K562 (cell line): ENCODE results near the gene PEDS1. TPM values are rescaled to one million over a fixed set of nuclear protein-coding genes. Genes with fewer than 3 reads are reported as not detected.

Source experiments
- ARID1B ChIP-seq: fragments of 450-650 bp; IDR thresholded peaks from 2 replicates; pipeline ENCODE4 v1.6.1; 2016; ENCODE audit warnings: antibody characterized with exemption, mild to moderate bottlenecking, inconsistent platforms
- BCOR ChIP-seq: fragments of 450-650 bp; IDR thresholded peaks from 2 replicates; pipeline ENCODE4 v1.6.1; 2016
- FOXA3 ChIP-seq, 2 experiments: fragments of 450-650 bp in 1 of 2; sonication (generic) in 1 of 2; formaldehyde crosslinking; IDR thresholded peaks in 1 of 2; conservative IDR thresholded peaks in 1 of 2; 2 replicates each; pipeline versions ENCODE4 v1.4.0 to v1.8.0; 2020 to 2022; ENCODE audit warnings: mild to moderate bottlenecking in 2 of 2, missing genetic modification reagents in 1 of 2
- GTF2E2 ChIP-seq: fragments of 200-800 bp; sonication (Bioruptor generic); IDR thresholded peaks from 2 replicates; pipeline ENCODE4 v1.6.1; 2016; ENCODE audit warnings: missing genetic modification characterization, missing compliant biosample characterization
- HSF4 ChIP-seq: fragments of 250-450 bp; sonication (Bioruptor Pico); IDR thresholded peaks from 2 replicates; pipeline ENCODE4 v2.1.2; 2022; ENCODE audit warnings: mild to moderate bottlenecking, moderate library complexity, borderline replicate concordance
- KLF16 ChIP-seq: IDR thresholded peaks from 2 replicates; pipeline ENCODE4 v1.6.1; 2016; ENCODE audit warnings: antibody characterized with exemption
- NR2C2 ChIP-seq, 2 experiments: fragments of 200-800 bp in 1 of 2; sonication (Bioruptor generic) in 1 of 2; sonication (generic) in 1 of 2; formaldehyde crosslinking in 1 of 2; IDR thresholded peaks; 2 replicates each; pipeline versions ENCODE4 v1.6.1 to v1.8.0; 2016 to 2022; ENCODE audit warnings: mild to moderate bottlenecking in 1 of 2, missing compliant biosample characterization in 1 of 2, missing genetic modification characterization in 1 of 2, missing genetic modification reagents in 1 of 2
- PHB2 ChIP-seq: fragments of 450-650 bp; IDR thresholded peaks from 2 replicates; pipeline ENCODE4 v1.6.1; 2017; ENCODE audit warnings: low read depth
- POLR2B ChIP-seq: fragments of 450-650 bp; IDR thresholded peaks from 2 replicates; pipeline ENCODE4 v1.6.1; 2018; ENCODE audit warnings: low read depth; ENCODE audit not compliant: partially characterized antibody
- PRPF4 ChIP-seq: fragments of 200-400 bp; formaldehyde crosslinking; IDR thresholded peaks from one replicate; pipeline ENCODE4 v1.6.1; 2017; ENCODE audit warnings: low read length, low read depth, mild to moderate bottlenecking; ENCODE audit not compliant: insufficient read depth, poor library complexity, severe bottlenecking
- RAD51 ChIP-seq: fragments of 450-650 bp; IDR thresholded peaks from 2 replicates; pipeline ENCODE4 v1.7.1; 2016; ENCODE audit warnings: low read depth, mild to moderate bottlenecking, borderline replicate concordance
- RBM25 ChIP-seq: fragments of 200-400 bp; formaldehyde crosslinking; IDR thresholded peaks from 2 replicates; pipeline ENCODE4 v1.6.1; 2018; ENCODE audit warnings: low read length, low read depth, moderate library complexity; ENCODE audit not compliant: severe bottlenecking
- ZC3H11A ChIP-seq: IDR thresholded peaks from 2 replicates; pipeline ENCODE4 v1.6.1; 2012; ENCODE audit warnings: low read depth, low read length, improper control_type of control experiment
- ZNF175 ChIP-seq: fragments of 200-800 bp; sonication (Bioruptor generic); IDR thresholded peaks from 2 replicates; pipeline ENCODE4 v1.6.1; 2016; ENCODE audit warnings: low read depth, mild to moderate bottlenecking, missing genetic modification characterization, missing compliant biosample characterization
- ZNF79 ChIP-seq: fragments of 250-450 bp; sonication (Bioruptor Pico); IDR thresholded peaks from 2 replicates; pipeline ENCODE4 v1.4.0; 2020; ENCODE audit warnings: low read depth, mild to moderate bottlenecking, moderate library complexity
- ZSCAN29 ChIP-seq: fragments of 450-650 bp; IDR thresholded peaks from 2 replicates; pipeline ENCODE4 v1.6.1; 2017
- polyA plus RNA-seq, 8 experiments: library from polyadenylated mRNA; depleted of rRNA in 4 of 8; stranded (reverse) in 5 of 8; unstranded in 3 of 8; fragments of >200 nt; fragmentation: Nextera tagmentation in 2 of 8; fragmentation: Illumina TruSeq in 1 of 8; extraction: Ambion mirVana in 2 of 8; extraction: Trizol in 1 of 8; gene quantifications; 2 replicates each; pipeline versions ENCODE4 v1.2.1 to v1.2.3, GENCODE V29; 2011 to 2014; ENCODE audit warnings: inconsistent platforms in 1 of 8, missing spikeins in 1 of 8
- total RNA-seq, 7 experiments: library from RNA; depleted of rRNA in 6 of 7; stranded (reverse); fragments of >200 nt in 6 of 7; fragmentation: Illumina TruSeq in 2 of 7; extraction: Trizol in 2 of 7; gene quantifications; 2 replicates each; pipeline versions ENCODE4 v1.2.1 to v1.2.3, GENCODE V29; 2011 to 2021; ENCODE audit warnings: low replicate concordance in 1 of 7
- TF ChIP-seq, protein P1 (sequence below): IDR thresholded peaks from 3 replicates; pipeline ENCODE4 v1.6.1; 2011; ENCODE audit warnings: borderline replicate concordance, mild to moderate bottlenecking; ENCODE audit not compliant: insufficient read length, insufficient read depth
- TF ChIP-seq, protein P2 (sequence below), 2 experiments: fragments of 450-650 bp; IDR thresholded peaks; 2 replicates each; pipeline ENCODE4 v1.6.1; 2016
- TF ChIP-seq, protein P3 (sequence below): fragments of 250-450 bp; sonication (Bioruptor Pico); IDR thresholded peaks from 2 replicates; pipeline ENCODE4 v1.4.0; 2020; ENCODE audit warnings: borderline replicate concordance

Gene PEDS1
- total and polyA plus RNA-seq, 9 of the 15 experiments (the other 6 are each of a cell fraction or from before 2014, with no cell fraction given), result 2.9 to 38.5 (median 24.2) TPM

DNA sequence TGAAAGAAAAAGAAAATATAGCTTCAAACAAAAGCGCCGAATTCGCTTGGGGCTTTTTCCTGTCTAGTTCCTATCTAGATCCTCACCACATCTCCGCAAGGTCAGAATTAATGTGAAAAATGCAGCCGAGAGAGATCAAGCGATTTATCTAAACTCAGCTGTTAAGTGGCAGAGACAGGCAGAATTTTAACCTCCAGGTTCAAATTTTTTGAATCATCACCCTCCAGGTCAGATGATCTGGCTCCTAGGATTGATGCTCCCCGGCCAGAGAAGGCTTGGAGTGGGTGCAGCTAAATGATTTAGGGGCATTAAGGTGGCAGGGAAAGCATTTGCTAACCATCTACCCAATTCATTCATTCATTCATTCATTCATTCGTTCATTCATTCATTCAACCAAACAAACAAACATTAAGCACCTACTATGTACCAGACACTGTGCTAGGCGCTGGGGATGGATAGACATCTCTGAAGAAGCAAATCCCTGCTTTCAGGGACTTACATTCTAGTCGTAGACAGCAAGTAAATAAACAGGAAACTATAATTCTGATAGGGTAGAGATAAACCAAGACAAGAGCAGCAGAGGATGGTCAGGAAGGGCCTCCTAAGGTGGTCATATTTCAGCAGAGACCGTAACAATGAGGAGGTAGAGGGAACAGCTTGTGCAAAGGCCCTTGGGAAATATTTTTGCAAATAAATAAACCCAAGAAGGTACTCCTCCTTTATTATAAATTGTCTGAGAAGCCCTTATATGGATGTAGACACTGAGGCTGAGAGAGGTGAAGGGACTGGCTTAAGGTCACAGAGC lies 39.9 kb downstream of the PEDS1 start (continued):
- TF ChIP-seq NR2C2 (CRISPR knock-in tag; IDR thresholded peaks at IDR 0.05), result no peak
- no peak; the same call in none of the 2 replicates for TF ChIP-seq NR2C2 (tag; IDR thresholded peaks at IDR 0.05)
- no peak for TF ChIP-seq KLF16
- TF ChIP-seq RAD51, result peak; percentile 15; the same call in 1 of the 2 replicates
- 0 out of 2 replicates have a peak, but pooled peaks have one; percentile 31 for TF ChIP-seq ZSCAN29
- TF ChIP-seq PHB2, result no peak
- no peak for TF ChIP-seq ZC3H11A
- TF ChIP-seq ZNF175, result no peak
- 0 out of 2 replicates have a peak, but pooled peaks have one; percentile 13 for TF ChIP-seq GTF2E2 (tag)
- TF ChIP-seq, protein P1, sequence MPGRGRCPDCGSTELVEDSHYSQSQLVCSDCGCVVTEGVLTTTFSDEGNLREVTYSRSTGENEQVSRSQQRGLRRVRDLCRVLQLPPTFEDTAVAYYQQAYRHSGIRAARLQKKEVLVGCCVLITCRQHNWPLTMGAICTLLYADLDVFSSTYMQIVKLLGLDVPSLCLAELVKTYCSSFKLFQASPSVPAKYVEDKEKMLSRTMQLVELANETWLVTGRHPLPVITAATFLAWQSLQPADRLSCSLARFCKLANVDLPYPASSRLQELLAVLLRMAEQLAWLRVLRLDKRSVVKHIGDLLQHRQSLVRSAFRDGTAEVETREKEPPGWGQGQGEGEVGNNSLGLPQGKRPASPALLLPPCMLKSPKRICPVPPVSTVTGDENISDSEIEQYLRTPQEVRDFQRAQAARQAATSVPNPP, result no peak
- no peak for TF ChIP-seq HSF4 (CRISPR knock-in tag)
- no peak for TF ChIP-seq POLR2B
- TF ChIP-seq RBM25, result no peak
- TF ChIP-seq ZNF79 (CRISPR knock-in tag), result no peak
- TF ChIP-seq FOXA3 (CRISPR knock-in tag; conservative IDR thresholded peaks at IDR 0.05 in 1 of 2, IDR thresholded peaks at IDR 0.05 in 1 of 2), result 0 out of 4 replicates have a peak, but pooled peaks of 1 of the 2 experiments have one; percentile 24
- 0 out of 2 replicates have a peak, but pooled peaks have one; percentile 18 for TF ChIP-seq ARID1B
- no peak for TF ChIP-seq PRPF4
- TF ChIP-seq, protein P2, sequence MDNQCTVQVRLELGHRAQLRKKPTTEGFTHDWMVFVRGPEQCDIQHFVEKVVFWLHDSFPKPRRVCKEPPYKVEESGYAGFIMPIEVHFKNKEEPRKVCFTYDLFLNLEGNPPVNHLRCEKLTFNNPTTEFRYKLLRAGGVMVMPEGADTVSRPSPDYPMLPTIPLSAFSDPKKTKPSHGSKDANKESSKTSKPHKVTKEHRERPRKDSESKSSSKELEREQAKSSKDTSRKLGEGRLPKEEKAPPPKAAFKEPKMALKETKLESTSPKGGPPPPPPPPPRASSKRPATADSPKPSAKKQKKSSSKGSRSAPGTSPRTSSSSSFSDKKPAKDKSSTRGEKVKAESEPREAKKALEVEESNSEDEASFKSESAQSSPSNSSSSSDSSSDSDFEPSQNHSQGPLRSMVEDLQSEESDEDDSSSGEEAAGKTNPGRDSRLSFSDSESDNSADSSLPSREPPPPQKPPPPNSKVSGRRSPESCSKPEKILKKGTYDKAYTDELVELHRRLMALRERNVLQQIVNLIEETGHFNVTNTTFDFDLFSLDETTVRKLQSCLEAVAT (IDR thresholded peaks at IDR 0.05), result no peak
- TF ChIP-seq, protein P3, sequence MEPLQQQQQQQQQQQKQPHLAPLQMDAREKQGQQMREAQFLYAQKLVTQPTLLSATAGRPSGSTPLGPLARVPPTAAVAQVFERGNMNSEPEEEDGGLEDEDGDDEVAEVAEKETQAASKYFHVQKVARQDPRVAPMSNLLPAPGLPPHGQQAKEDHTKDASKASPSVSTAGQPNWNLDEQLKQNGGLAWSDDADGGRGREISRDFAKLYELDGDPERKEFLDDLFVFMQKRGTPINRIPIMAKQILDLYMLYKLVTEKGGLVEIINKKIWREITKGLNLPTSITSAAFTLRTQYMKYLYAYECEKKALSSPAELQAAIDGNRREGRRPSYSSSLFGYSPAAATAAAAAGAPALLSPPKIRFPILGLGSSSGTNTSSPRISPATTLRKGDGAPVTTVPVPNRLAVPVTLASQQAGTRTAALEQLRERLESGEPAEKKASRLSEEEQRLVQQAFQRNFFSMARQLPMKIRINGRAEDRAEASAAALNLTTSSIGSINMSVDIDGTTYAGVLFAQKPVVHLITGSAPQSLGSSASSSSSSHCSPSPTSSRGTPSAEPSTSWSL (CRISPR knock-in tag), result no peak
- TF ChIP-seq BCOR, result peak; percentile 84
